ENCODE data around the gene NMT1.

Gene NMT1

DNA sequence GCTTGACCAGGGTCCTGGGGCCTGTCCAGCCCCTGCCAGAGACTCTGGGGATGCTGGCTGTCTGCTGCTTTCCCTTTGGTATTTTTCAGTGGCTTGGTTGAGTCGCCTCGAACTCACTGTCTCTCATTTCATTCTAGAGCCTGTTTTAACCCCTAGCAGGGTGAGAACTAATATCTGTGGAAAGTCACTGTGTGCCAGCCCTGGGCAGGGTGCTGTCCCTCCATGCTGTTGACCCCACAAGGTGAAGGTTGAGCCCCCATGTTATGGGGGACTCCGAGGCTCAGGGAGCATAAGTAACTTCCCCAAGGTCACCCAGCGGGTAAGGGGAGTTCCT lies 42.6 kb upstream of the NMT1 start:
- H3K27me3 ChIP-seq (replicated peaks), result no peaks in the 10 kb centered on the region
- H3K27ac ChIP-seq, result no peak overlapping the region
- in situ Hi-C loops (cut with HindIII; ENCODE audit: low pct_ligation_motif_present, low sequenced_read_pairs), result loop anchor here (25.0 kb wide), 1 partner anchor 106 kb away; the partner anchor contains the start of gene GFAP
- H3K36me3 ChIP-seq (replicated peaks), result no peaks in the 10 kb centered on the region
- no peak for TF ChIP-seq CTCF (IDR thresholded peaks at IDR 0.05; ENCODE audit: low read depth, low read length, missing control alignments)
- no peak for DNase-seq
- H3K4me3 ChIP-seq (ENCODE audit: low read depth, low read length), result peak overlapping the region; percentile 53

- peak; percentile 23 for TF ChIP-seq CTCF (IDR thresholded peaks at IDR 0.05; ENCODE audit: low read depth, low read length, missing control alignments)
- Histone ChIP-seq H3K36me3 (replicated peaks) (no peaks in the 10 kb centered on the region), H3K4me3 (ENCODE audit: low read depth, low read length) (peak overlapping the region; percentile 53), H3K27me3 (replicated peaks) (no peaks in the 10 kb centered on the region), H3K27ac (no peak overlapping the region)
- no peak for DNase-seq
- in situ Hi-C loops (cut with HindIII; ENCODE audit: low pct_ligation_motif_present, low sequenced_read_pairs), result loop anchor here (25.0 kb wide), 1 partner anchor 107 kb away; the partner anchor contains the start of gene GFAP
Observed at GRCh38 chr17:45018848-45019711, 42.0 kb upstream of the NMT1 start.

DNA sequence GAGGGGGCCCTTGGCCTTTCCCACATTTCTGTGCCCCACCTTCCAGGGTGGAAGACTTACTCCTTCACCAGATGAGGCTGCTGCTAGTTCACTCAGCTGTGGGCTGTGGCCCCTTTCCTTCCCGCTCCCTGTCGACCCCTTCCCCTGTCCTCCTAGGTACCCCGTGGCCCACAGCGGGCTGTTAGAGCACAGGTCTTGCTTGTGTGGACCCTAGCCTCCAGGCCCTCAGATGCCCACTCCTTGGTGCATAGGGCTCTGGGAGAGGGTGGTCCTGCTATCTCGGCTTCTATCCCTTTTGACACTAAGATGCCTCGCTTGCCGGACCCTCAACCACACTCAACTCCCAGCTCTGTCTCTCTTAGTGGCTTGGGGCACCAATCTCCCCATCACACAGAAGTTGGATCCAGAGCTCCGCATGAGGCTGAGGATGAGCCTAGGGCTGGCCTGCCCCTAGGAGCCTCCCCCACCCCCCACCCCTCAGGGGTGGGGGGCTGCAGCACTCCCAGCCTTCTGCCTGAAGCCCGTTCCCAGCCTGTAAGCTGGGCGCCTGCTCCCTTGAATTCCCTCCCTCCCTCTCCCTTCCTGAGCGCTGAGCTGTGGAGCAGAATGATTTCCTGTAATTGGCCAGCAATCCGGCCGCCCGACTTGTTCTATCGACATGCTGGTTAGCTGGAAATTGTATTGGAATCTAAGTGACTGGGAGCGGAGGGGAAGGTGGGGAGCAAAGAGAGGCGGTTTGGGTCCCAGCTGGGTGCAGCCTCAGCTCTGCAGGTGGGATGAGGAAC lies 40.6 kb upstream of the NMT1 start:
- H3K27ac ChIP-seq, result no peak overlapping the region
- DNase-seq, result peak; percentile 15
- no peak overlapping the region for H3K4me3 ChIP-seq (ENCODE audit: low read depth, low read length)
- in situ Hi-C loops (cut with HindIII; ENCODE audit: low pct_ligation_motif_present, low sequenced_read_pairs), result loop anchor here (25.0 kb wide), 1 partner anchor 108 kb away; the partner anchor contains the start of gene GFAP
- H3K27me3 ChIP-seq (replicated peaks), result no peaks in the 10 kb centered on the region
- H3K36me3 ChIP-seq (replicated peaks), result no peaks in the 10 kb centered on the region
- no peak for TF ChIP-seq CTCF (IDR thresholded peaks at IDR 0.05; ENCODE audit: low read depth, low read length, missing control alignments)

- H3K4me3 ChIP-seq (ENCODE audit: low read depth, low read length), result peak overlapping the region; percentile 53
- DNase-seq, result no peak
- H3K36me3 ChIP-seq (replicated peaks), result peaks cover 3% of the 10 kb centered on the region
- in situ Hi-C loops (cut with HindIII; ENCODE audit: low pct_ligation_motif_present, low sequenced_read_pairs), result loop anchor here (25.0 kb wide), 1 partner anchor 109 kb away; the partner anchor contains the start of gene GFAP
- TF ChIP-seq CTCF (IDR thresholded peaks at IDR 0.05; ENCODE audit: low read depth, low read length, missing control alignments), result peak; percentile 53
- H3K27me3 ChIP-seq (replicated peaks), result no peaks in the 10 kb centered on the region
- H3K27ac ChIP-seq, result no peak overlapping the region
Observed at GRCh38 chr17:45021607-45022287, 39.4 kb upstream of the NMT1 start.

DNA sequence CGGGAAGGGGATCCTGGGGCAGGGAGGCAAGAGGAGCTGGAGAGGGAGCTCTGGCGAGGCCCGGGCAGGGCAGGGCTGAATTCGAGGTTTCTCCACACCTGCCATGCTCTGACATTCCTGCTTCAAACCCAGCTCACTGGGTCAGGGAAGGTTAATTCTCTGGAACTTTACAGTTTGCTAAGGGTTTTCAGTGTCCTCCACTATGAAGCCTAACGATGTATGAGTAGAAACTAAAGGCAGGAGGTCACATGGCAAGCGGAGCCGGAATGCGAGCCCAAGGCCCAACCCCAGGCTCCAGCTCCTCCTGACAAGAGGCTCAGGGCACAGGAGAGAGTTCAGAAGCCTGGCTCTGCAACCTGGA lies 38.8 kb upstream of the NMT1 start:
- no peak overlapping the region for H3K27ac ChIP-seq
- DNase-seq, result no peak
- H3K27me3 ChIP-seq (replicated peaks), result no peaks in the 10 kb centered on the region
- TF ChIP-seq CTCF (IDR thresholded peaks at IDR 0.05; ENCODE audit: low read depth, low read length, missing control alignments), result peak; percentile 0
- in situ Hi-C loops (cut with HindIII; ENCODE audit: low pct_ligation_motif_present, low sequenced_read_pairs), result loop anchor here (25.0 kb wide), 1 partner anchor 110 kb away; the partner anchor contains the start of gene GFAP
- H3K36me3 ChIP-seq (replicated peaks), result peaks cover 3% of the 10 kb centered on the region
- no peak overlapping the region for H3K4me3 ChIP-seq (ENCODE audit: low read depth, low read length)

Data from brain microvascular endothelial cell (primary cell).